ENCODE measurements around the gene HS3ST5. TPM values are rescaled to one million over a fixed set of nuclear protein-coding genes. Genes with fewer than 3 reads are reported as not detected.

HS3ST5 gene
- total and polyA plus RNA-seq, 7 donors, result 0.01 to 2.9 (median 0.25) TPM

GRCh38 chr6:114355300-114355699, 12.5 kb upstream of the HS3ST5 start:
- TF ChIP-seq CTCF (IDR thresholded peaks at IDR 0.05), result no peak
- Histone ChIP-seq H3K36me3 (ENCODE audit: insufficient read depth in 1 of 2, low read depth in 1 of 2) (no peaks in the 10 kb centered on the region), H3K27me3 (ENCODE audit: insufficient read depth in 3 of 3, low read length in 2 of 3) (no peaks in the 10 kb centered on the region), H3K4me3 (no peak overlapping the region), H3K27ac (no peak overlapping the region), H3K4me1 (no peaks in the 10 kb centered on the region), H3K9me3 (no peaks in the 10 kb centered on the region)
- ATAC-seq (no peak), DNase-seq (no peak)
- intact Hi-C loops (cut with DNase I), result no loop called here

- ATAC-seq, result no peak
- TF ChIP-seq CTCF (IDR thresholded peaks at IDR 0.05), result no peak
Measured at GRCh38 chr6:114354482-114354881, 11.7 kb upstream of the HS3ST5 start.

GRCh38 chr6:114346451-114346850, 3.6 kb upstream of the HS3ST5 start:
- H3K27ac ChIP-seq, result no peak overlapping the region
- no peaks in the 10 kb centered on the region for H3K36me3 ChIP-seq (ENCODE audit: insufficient read depth in 1 of 2, low read depth in 1 of 2)
- H3K4me3 ChIP-seq, result no peak overlapping the region
- peaks cover 0 to 34% (median 10%) of the 10 kb centered on the region in 3 donors for H3K27me3 ChIP-seq (ENCODE audit: insufficient read depth in 3 of 3, low read length in 2 of 3)
- no peaks in the 10 kb centered on the region for H3K4me1 ChIP-seq
- TF ChIP-seq CTCF (IDR thresholded peaks at IDR 0.05), result no peak
- no peak for ATAC-seq
- DNase-seq, result no peak
- H3K9me3 ChIP-seq, result no peaks in the 10 kb centered on the region
- WGBS, 3 donors, result 91 to 92% (median 91%) methylated on average over 4 of the region's 4 CpGs
- intact Hi-C loops (cut with DNase I), result no loop called here

More at GRCh38 chr6:114354482-114354881, 11.7 kb upstream of the HS3ST5 start:
- no peaks in the 10 kb centered on the region for H3K36me3 ChIP-seq (ENCODE audit: insufficient read depth in 1 of 2, low read depth in 1 of 2)
- H3K27me3 ChIP-seq (ENCODE audit: insufficient read depth in 3 of 3, low read length in 2 of 3), result no peaks in the 10 kb centered on the region
- H3K4me1 ChIP-seq, result no peaks in the 10 kb centered on the region
- no peaks in the 10 kb centered on the region for H3K9me3 ChIP-seq
- intact Hi-C loops (cut with DNase I), result loop anchor here in 1 of 2 donors (5.0 kb wide), 1 partner anchor 443 kb away; no protein-coding TSS in a partner anchor
- WGBS, 3 donors, result 43 to 55% (median 49%) methylated on average over 2 of the region's 2 CpGs
- no peak overlapping the region for H3K27ac ChIP-seq
- no peak for DNase-seq
- no peak overlapping the region for H3K4me3 ChIP-seq

GRCh38 chr6:114344971-114345275, 2.1 kb upstream of the HS3ST5 start:
- Histone ChIP-seq H3K36me3 (ENCODE audit: insufficient read depth in 1 of 2, low read depth in 1 of 2) (no peaks in the 10 kb centered on the region), H3K27me3 (ENCODE audit: insufficient read depth in 3 of 3, low read length in 2 of 3) (peaks cover 0 to 34% (median 10%) of the 10 kb centered on the region in 3 donors), H3K9me3 (no peaks in the 10 kb centered on the region), H3K4me1 (no peaks in the 10 kb centered on the region), H3K4me3 (no peak overlapping the region), H3K27ac (no peak overlapping the region)
- DNase-seq (no peak), ATAC-seq (no peak)
- WGBS, 3 donors, result 87 to 96% (median 93%) methylated on average over 1 of the region's 1 CpG
- intact Hi-C loops (cut with DNase I), result no loop called here
- no peak for TF ChIP-seq CTCF (IDR thresholded peaks at IDR 0.05)

- intact Hi-C loops (cut with DNase I), result no loop called here
- no peak overlapping the region for H3K4me3 ChIP-seq
- H3K27me3 ChIP-seq (ENCODE audit: insufficient read depth in 3 of 3, low read length in 2 of 3), result peaks cover 0 to 34% (median 10%) of the 10 kb centered on the region in 3 donors
- no peaks in the 10 kb centered on the region for H3K4me1 ChIP-seq
- DNase-seq (no peak), ATAC-seq (no peak)
- WGBS, 3 donors, result 60 to 78% (median 68%) methylated on average over 3 of the region's 3 CpGs
- H3K9me3 ChIP-seq, result no peaks in the 10 kb centered on the region
- H3K36me3 ChIP-seq (ENCODE audit: insufficient read depth in 1 of 2, low read depth in 1 of 2), result no peaks in the 10 kb centered on the region
- no peak overlapping the region for H3K27ac ChIP-seq
- no peak for TF ChIP-seq CTCF (IDR thresholded peaks at IDR 0.05)
Measured at GRCh38 chr6:114344246-114344970, 1.6 kb upstream of the HS3ST5 start.

Measured in psoas muscle (tissue), 8 donors.